Panc1 (cell line): ENCODE measurements around the gene IRX5. TPM values are rescaled to one million over a fixed set of nuclear protein-coding genes. Genes with fewer than 3 reads are reported as not detected.

ENCODE experiments used
- ATAC-seq: fragments of 200-7000 bp; cut with Tn5 transposase; 2 replicates; pipeline ENCODE4 v1.9.1; 2020; ENCODE audit warnings: mild to moderate bottlenecking, moderate library complexity
- BruUV-seq: library from RNA; stranded (reverse); fragments of 400-500 nt; replicated peaks from 2 replicates; lab custom pipeline; 2021; lab: Mats Ljungman, UMichigan
- CTCF ChIA-PET: fragments of 300-600 bp; sonication (Branson Sonifier 250); formaldehyde crosslinking; loops from one replicate; lab custom pipeline; 2022; ENCODE audit warnings: antibody characterized with exemption; lab: Charles Lee
- POLR2A ChIA-PET: fragments of 300-600 bp; sonication (Branson Sonifier 250); formaldehyde crosslinking; loops from one replicate; lab custom pipeline; 2022; ENCODE audit warnings: antibody characterized with exemption; lab: Charles Lee
- DNase-seq: peaks from one replicate; pipeline ENCODE4 v3.0.0-alpha.2; 2010; ENCODE audit warnings: low read depth, low spot score
- H3K27ac ChIP-seq: 2 replicates; pipeline ENCODE4 v1.5.1; 2011; ENCODE audit warnings: mild to moderate bottlenecking, low read length, inconsistent platforms
- H3K27me3 ChIP-seq: fragments of 200-500 bp; sonication (Bioruptor generic); 2 replicates; pipeline ENCODE4 v1.6.0; 2014; ENCODE audit warnings: low read length, inconsistent platforms; ENCODE audit not compliant: control insufficient read depth, insufficient read depth
- H3K36me3 ChIP-seq: fragments of 200-500 bp; sonication (Bioruptor generic); 2 replicates; pipeline ENCODE4 v1.5.1; 2014; ENCODE audit warnings: inconsistent platforms, mild to moderate bottlenecking, low read length, moderate library complexity; ENCODE audit not compliant: control insufficient read depth, insufficient read depth
- H3K4me1 ChIP-seq: 2 replicates; pipeline ENCODE4 v1.5.1; 2011; ENCODE audit warnings: inconsistent platforms, mild to moderate bottlenecking, low read length, moderate library complexity; ENCODE audit not compliant: control insufficient read depth, insufficient read depth
- H3K4me3 ChIP-seq, 2 experiments: 2 replicates each; pipeline ENCODE4 v1.5.1; 2011 to 2012; ENCODE audit warnings: low read depth in 2 of 2, low read length in 2 of 2, mild to moderate bottlenecking in 2 of 2, inconsistent platforms in 1 of 2, moderate library complexity in 1 of 2
- H3K9me3 ChIP-seq: fragments of 200-500 bp; sonication (Bioruptor generic); 2 replicates; pipeline ENCODE4 v1.5.1; 2014; ENCODE audit warnings: low read depth, mild to moderate bottlenecking, inconsistent platforms, low read length, moderate library complexity; ENCODE audit not compliant: control insufficient read depth, insufficient read depth
- CTCF ChIP-seq: fragments of 450-650 bp; IDR thresholded peaks from 2 replicates; pipeline ENCODE4 v1.5.1; 2017; ENCODE audit warnings: mild to moderate bottlenecking
- POLR2AphosphoS5 ChIP-seq: IDR thresholded peaks from 2 replicates; pipeline ENCODE4 v1.6.1; 2012; ENCODE audit warnings: mild to moderate bottlenecking, low read depth, low read length, moderate library complexity
- REST ChIP-seq, 2 experiments: IDR thresholded peaks; 2 replicates each; pipeline ENCODE4 v1.6.1; 2011 to 2012; ENCODE audit warnings: low read depth in 2 of 2, control low read depth in 1 of 2, low read length in 1 of 2, mild to moderate bottlenecking in 1 of 2, moderate library complexity in 1 of 2; ENCODE audit not compliant: insufficient read depth in 1 of 2
- SIN3A ChIP-seq: IDR thresholded peaks from 2 replicates; pipeline ENCODE4 v1.6.1; 2012; ENCODE audit warnings: low read depth, mild to moderate bottlenecking, low read length, moderate library complexity, borderline replicate concordance; ENCODE audit not compliant: insufficient read depth
- TCF7L2 ChIP-seq: IDR thresholded peaks from 2 replicates; pipeline ENCODE4 v1.6.1; 2011; ENCODE audit warnings: mild to moderate bottlenecking, low read depth, low read length, inconsistent platforms
- in situ Hi-C: cut with HindIII; loops from 2 replicates; pipeline ENCODE4 v1.10.0; 2016; ENCODE audit warnings: low sequenced_read_pairs, low pct_unique_long_range_greater_than_20kb
- intact Hi-C: fragments of 100-400 bp; cut with micrococcal nuclease; formaldehyde crosslinking; loops from one replicate; pipeline ENCODE4 v1.10.0; 2022; ENCODE audit not compliant: unreplicated experiment
- total RNA-seq: library from RNA; stranded (reverse); gene quantifications from one replicate; pipeline ENCODE4 v1.2.1, GENCODE V29; 2021; ENCODE audit not compliant: unreplicated experiment

The IRX5 gene
- total RNA-seq, 1 experiment from 2014 or later, result 2.7 TPM

GRCh38 chr16:54976651-54977200, 46.1 kb downstream of the IRX5 start:
- Histone ChIP-seq H3K36me3 (no peaks in the 10 kb centered on the region), H3K27me3 (no peaks in the 10 kb centered on the region), H3K27ac (no peak overlapping the region), H3K4me1 (no peaks in the 10 kb centered on the region), H3K4me3 (no peak overlapping the region), H3K9me3 (no peaks in the 10 kb centered on the region)
- DNase-seq, result no peak
- no TSS peak for BruUV-seq
- intact Hi-C loops (no loop called here), in situ Hi-C loops (no loop called here)
- no peak for ATAC-seq
- no peak for TF ChIP-seq CTCF
- TF ChIP-seq TCF7L2, result no peak
- TF ChIP-seq REST (IDR thresholded peaks at IDR 0.05; ENCODE audit: insufficient read depth in 1 of 2, low read depth in 2 of 2, low read length in 1 of 2), result no peak
- no peak for TF ChIP-seq POLR2AphosphoS5
- TF ChIP-seq SIN3A, result no peak
- ChIA-PET CTCF (no interaction called here), POLR2A (no interaction called here)

- Histone ChIP-seq H3K4me3 (no peak overlapping the region), H3K9me3 (no peaks in the 10 kb centered on the region), H3K27me3 (no peaks in the 10 kb centered on the region), H3K4me1 (no peaks in the 10 kb centered on the region), H3K36me3 (no peaks in the 10 kb centered on the region), H3K27ac (no peak overlapping the region)
- DNase-seq (no peak), ATAC-seq (no peak)
- POLR2A ChIA-PET, result no interaction called here
- in situ Hi-C loops (no loop called here), intact Hi-C loops (no loop called here)
- CTCF ChIA-PET, result no interaction called here
- no TSS peak for BruUV-seq
- TF ChIP-seq POLR2AphosphoS5 (no peak), CTCF (no peak), SIN3A (no peak), TCF7L2 (no peak), REST (IDR thresholded peaks at IDR 0.05; ENCODE audit: insufficient read depth in 1 of 2, low read depth in 2 of 2, low read length in 1 of 2) (no peak)
Measured at GRCh38 chr16:54977211-54977610, 46.5 kb downstream of the IRX5 start.
